Measurements from ENCODE around the gene GCN1.
A peak's percentile ranks its signal among the peaks of the same experiment; 100 is the strongest.

The GCN1 gene

DNA sequence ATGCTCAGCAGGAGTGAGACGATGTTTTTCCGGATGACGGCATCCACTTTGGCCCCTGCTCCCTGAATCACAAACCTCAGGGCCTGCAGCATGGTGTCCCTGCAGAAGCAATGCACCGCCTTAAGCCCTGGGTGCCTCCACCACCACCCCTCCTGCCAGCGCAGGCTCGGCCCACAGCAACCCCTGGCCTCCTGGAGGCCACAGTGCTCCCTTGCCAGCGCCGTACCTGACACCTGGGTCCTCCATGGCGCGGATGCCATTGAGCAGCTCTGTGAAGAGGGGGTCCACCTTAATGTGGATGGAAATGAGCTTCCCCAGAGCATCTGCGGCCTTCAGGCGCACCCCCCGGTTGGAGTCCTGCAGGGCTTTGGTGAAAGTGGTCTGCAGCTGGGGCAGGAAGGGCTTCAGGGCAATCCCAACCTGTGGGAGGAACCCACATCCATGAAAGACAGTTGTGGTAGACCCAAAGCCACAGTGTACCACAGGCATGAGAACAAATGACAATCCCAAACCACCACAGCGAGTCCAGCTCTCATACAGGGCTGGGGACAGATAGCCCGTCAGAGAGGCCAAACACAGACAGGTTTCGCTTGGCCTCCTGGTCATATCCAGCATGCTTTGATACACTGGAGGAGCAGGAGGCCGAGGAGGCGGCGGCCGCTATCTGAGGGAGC lies 60.1 kb downstream of the GCN1 start:
- ChIA-PET CTCF (no interaction called here), POLR2A (ENCODE audit: low non-redundant PET) (no interaction called here)
- no peak for DNase-seq (ENCODE audit: low spot score)
- TF ChIP-seq, protein P1, sequence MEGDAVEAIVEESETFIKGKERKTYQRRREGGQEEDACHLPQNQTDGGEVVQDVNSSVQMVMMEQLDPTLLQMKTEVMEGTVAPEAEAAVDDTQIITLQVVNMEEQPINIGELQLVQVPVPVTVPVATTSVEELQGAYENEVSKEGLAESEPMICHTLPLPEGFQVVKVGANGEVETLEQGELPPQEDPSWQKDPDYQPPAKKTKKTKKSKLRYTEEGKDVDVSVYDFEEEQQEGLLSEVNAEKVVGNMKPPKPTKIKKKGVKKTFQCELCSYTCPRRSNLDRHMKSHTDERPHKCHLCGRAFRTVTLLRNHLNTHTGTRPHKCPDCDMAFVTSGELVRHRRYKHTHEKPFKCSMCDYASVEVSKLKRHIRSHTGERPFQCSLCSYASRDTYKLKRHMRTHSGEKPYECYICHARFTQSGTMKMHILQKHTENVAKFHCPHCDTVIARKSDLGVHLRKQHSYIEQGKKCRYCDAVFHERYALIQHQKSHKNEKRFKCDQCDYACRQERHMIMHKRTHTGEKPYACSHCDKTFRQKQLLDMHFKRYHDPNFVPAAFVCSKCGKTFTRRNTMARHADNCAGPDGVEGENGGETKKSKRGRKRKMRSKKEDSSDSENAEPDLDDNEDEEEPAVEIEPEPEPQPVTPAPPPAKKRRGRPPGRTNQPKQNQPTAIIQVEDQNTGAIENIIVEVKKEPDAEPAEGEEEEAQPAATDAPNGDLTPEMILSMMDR (conservative IDR thresholded peaks at IDR 0.05; ENCODE audit: low read depth): no peak
- H3K27ac ChIP-seq: peak overlapping the region; percentile 6; the same call in 1 of the 2 replicates

DNA sequence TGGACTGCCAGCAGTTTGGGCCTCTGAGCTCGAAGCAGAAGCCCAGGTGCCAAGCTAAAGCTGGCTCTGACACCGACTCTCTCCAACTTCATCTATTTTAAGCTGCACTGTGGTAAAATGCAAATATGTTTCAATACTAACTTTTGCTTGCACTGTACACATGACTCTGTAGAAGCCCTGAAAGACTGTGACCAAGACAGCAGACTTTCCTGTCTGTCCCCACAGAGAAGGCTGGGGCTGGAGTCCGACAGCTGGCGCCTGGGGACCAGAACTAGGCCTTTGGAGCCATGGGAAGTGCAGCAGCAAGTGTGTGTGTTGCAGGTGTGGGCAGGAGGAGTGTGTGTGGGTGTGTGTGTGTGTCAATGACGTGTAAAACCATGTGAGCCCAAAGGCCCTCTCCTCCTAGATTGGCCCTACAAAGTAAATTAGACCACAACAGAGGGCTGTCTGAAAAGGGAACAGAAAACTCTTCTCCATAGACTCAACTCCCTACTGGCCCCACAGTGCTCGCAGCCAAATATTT lies 61.6 kb downstream of the GCN1 start:
- TF ChIP-seq, protein P1 (conservative IDR thresholded peaks at IDR 0.05; ENCODE audit: low read depth): no peak
- CTCF ChIA-PET: interaction anchor here (1.6 kb wide), 1 partner anchor 10 kb away, joined by 4 read pairs; no protein-coding TSS in a partner anchor
- DNase-seq (ENCODE audit: low spot score): no peak
- POLR2A ChIA-PET (ENCODE audit: low non-redundant PET): no interaction called here
- peak overlapping the region; percentile 11; the same call in 1 of the 2 replicates for H3K27ac ChIP-seq

DNA sequence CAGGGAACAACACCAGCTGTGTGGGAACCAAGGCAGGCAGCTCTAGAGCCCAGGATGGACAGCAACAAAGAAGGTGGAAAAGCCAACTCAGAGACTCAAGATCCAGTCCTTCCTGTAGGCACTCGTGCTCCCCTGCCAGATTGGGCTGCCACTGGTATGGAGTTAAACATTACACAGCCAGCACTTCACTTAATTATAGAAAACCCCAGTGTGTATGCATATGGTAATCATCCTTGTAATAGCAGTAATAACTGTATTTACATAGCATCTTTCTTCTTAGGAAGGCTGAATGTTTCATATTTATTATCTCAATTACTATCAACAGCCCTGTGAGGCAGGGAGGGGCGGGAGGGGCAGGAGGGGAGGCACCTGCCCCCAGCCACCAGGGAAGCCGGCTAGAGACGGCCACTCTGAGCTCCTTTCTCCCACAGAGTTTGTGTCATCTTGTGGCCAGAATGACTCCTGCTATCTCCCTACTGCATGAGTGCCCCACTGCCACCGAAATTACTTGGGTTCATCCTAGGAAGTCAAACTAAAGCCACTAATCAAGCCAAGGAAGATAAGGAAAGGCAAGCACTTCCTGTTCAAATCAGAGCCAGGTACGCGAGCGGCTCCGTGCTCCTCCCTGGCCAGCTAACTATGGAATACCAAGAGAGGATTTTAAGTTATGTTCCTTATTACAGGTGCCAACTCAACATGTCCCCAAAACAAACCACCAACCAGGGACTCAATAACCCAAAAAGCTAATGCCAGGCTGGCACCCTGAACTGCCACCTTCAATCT lies 62.3 kb downstream of the GCN1 start:
- no peak for DNase-seq (ENCODE audit: low spot score)
- peak overlapping the region; percentile 11; the same call in 1 of the 2 replicates for H3K27ac ChIP-seq
- ChIA-PET CTCF (interaction anchor here (1.6 kb wide), 1 partner anchor 10 kb away, joined by 4 read pairs; no protein-coding TSS in a partner anchor), POLR2A (ENCODE audit: low non-redundant PET) (interaction anchor here (0.6 kb wide), 1 partner anchor 34 kb away, joined by 8 read pairs; no protein-coding TSS in a partner anchor)
- TF ChIP-seq, protein P1 (conservative IDR thresholded peaks at IDR 0.05; ENCODE audit: low read depth): no peak

DNA sequence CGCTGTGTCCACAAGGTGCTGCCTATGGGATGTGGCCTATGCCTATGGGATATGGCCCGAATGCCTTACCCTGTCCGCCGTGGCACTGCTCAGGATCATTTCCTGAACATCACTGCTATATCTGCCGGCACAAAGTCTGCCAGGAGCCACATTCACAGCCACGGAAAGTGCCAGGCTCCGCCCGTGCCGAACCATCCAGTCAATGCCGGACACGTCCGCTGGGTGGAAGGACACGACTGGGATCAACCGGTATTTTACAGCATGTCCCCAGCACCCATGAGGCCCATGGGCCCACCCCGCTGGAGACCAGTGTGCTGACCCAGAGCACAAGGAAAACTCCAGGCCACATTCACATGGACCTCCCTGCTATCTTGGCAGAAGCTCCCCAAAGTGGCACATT lies 63.4 kb downstream of the GCN1 start:
- POLR2A ChIA-PET (ENCODE audit: low non-redundant PET): no interaction called here
- CTCF ChIA-PET: interaction anchor here (1.6 kb wide), 1 partner anchor 8 kb away, joined by 4 read pairs; no protein-coding TSS in a partner anchor
- no peak overlapping the region for H3K27ac ChIP-seq
- no peak for DNase-seq (ENCODE audit: low spot score)
- TF ChIP-seq, protein P1 (conservative IDR thresholded peaks at IDR 0.05; ENCODE audit: low read depth): no peak

DNA sequence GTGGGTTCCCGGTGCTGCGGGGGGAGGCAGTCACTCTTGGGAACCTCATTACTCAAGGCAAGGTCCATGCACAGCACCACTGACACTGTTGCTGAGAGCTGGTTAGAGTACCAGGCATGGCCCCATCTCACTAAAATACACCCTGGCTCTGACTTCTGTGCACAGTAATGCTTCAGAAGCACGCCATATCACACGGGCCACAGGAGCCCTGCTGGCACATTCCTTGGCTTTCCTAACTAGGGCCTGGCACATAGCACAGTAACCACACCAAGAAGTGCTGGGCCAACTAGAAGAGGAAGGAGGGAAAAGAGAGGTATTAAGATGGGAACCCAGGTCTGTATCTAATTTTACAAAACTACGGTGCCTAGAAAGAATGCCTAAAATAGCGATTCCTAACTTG lies 64.5 kb downstream of the GCN1 start:
- H3K27ac ChIP-seq: no peak overlapping the region
- DNase-seq (ENCODE audit: low spot score): no peak
- TF ChIP-seq, protein P1 (conservative IDR thresholded peaks at IDR 0.05; ENCODE audit: low read depth): no peak
- ChIA-PET POLR2A (ENCODE audit: low non-redundant PET) (no interaction called here), CTCF (no interaction called here)

DNA sequence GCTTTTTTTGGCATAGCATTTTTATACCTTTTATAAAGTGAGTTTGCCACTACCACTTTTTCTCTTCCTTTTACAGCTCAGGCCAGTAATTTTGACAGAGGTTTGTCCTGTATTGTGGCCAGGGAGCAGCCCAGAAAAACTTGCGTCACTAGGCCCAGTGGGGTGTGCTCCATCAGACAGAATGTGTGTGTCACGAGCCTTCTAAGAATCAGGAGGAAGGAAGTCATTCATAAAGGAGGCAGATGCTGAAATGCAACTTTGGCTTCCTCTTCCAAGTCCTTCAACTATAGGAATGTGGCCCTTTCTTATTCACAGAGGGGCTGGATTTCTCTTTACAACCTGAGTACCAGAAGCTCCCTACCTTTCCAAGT lies 67.9 kb downstream of the GCN1 start:
- TF ChIP-seq, protein P1 (conservative IDR thresholded peaks at IDR 0.05; ENCODE audit: low read depth): no peak
- DNase-seq (ENCODE audit: low spot score): no peak

More for the DNA sequence above, 67.9 kb downstream of the GCN1 start:
- ChIA-PET CTCF (no interaction called here), POLR2A (ENCODE audit: low non-redundant PET) (no interaction called here)
- no peak overlapping the region for H3K27ac ChIP-seq
